ENCODE data around the gene UBAP1L.
"Not testable (repeated sequence)": the region's sequence is repeated elsewhere in the genome, so short reads cannot be mapped to it uniquely, and the experiment has no call there.

UBAP1L gene

DNA sequence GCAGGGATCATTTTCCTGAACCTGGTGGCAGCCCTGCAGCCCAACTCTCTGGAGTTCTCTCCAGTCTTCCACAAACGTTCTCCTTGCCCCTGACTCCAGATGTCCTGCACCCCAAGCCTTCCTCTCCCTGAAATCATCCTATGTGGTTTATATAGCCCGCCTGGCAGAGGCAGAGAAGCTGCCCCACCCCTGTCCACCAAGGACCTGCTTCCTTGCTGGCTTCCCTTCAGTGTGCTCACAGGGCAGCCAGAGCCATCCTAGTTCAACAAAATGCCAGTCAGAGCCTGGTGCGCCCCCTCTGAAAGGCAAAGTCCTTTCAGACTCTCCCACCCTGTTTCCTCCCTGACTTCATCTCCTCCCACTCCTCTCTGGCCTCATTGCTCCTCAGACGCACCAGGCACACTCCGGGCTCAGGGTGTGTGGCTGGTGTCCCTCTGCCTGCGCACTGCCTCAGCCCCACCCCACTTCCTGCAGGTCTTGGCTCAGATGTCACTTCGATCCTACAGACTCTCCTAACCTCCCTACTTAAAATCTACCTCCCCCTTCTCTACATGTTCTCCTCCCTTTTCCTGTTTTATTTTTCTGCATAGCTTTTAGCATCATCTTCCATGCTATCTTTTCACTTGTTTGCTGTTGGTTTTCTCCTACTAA is 32.6 kb downstream of the UBAP1L start:
- peak in 1 of 2 experiments; percentile 28 for DNase-seq

DNA sequence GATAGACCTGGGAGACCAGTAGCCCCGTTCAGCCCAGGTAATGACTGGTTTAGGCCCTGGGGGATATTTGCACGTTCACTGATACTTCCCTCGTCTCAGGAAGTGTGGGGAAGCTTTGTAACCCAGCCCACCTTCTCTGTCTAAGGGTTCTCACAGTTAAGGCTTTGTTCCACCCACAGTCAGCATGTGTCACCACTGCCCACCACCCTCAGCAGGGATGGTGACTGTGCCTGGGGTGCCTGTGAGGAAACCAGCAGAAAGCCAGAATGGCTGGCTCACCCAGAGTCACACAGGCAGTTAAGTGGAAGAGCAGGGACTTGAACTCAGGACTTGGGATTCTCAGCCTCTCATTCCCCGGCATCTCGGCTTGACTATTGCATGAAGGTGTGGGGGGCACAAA is 33.2 kb downstream of the UBAP1L start:
- DNase-seq = no peak

DNA sequence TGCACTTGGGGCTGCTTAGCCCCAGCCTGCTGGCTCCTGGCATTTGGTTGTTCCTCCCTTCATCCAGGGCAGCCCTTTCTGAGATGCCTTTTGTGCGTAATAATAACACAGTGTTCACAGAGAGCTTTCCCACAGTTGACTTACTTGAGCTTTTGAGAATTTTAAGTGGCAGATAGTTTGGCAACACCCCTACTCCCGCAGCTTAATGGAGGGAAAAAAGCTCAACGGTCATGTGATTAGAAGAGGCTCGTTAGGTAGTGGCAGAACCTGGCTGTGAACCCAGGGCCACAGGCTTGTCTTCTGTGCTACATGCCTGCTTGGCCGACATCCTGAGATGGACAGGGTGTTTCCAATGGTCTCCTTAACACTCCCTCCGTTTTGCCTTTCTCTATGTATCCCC is 33.7 kb downstream of the UBAP1L start:
- no peak for DNase-seq

DNA sequence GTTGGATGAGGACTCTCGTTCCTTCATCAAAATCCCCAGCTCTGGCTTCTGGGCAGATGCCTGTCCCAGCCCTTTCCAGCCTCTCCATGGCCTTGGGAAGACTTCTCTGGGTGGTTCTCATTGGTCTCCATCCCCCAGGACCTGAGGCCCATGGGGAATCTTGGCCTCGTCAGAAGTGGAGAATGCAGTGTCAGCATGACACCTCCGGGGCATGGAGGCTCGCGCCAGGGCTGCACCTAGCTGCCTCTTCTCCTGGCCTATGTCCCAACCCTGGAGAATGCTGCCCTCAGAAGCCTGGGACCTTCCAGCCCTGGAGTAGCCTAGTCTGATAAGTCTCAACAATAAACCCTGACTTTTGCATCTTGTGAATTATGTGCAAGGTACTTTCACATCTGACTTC is 35.4 kb downstream of the UBAP1L start:
- DNase-seq = no peak

DNA sequence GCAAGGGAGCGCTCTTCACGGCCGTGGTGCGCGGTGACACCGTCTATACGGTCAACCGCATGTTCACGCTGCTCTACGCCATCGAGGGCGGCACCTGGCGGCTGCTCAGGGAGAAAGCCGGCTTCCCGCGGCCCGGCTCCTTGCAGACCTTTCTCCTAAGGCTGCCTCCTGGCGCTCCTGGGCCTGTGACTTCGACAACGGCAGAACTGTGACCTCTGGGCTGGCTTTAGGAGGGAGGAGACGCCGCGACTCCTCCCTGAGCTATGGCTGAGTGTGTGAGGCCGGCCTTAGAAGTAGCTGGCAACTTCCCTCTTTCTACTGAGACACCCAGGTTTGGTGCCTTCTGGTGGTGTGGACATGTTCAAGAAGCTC is 37.0 kb downstream of the UBAP1L start:
- DNase-seq = no peak

DNA sequence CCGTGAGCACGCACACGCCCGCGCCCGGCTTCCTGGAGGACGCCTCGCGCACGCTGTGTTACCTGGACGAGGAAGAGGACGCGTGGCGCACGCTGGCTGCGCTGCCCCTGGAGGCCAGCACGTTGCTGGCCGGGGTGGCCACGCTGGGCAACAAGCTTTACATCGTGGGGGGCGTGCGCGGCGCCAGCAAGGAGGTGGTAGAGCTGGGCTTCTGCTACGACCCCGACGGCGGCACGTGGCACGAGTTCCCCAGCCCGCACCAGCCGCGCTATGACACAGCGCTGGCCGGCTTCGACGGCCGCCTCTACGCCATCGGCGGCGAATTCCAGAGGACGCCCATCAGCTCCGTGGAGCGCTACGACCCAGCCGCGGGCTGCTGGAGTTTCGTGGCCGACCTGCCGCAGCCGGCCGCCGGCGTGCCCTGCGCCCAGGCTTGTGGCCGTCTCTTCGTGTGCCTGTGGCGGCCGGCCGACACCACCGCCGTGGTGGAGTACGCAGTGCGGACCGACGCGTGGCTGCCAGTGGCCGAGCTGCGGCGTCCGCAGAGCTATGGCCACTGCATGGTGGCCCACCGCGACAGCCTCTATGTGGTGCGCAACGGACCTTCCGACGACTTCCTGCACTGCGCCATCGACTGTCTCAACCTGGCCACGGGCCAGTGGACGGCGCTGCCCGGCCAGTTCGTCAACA is 37.6 kb downstream of the UBAP1L start:
- no peak for DNase-seq

DNA sequence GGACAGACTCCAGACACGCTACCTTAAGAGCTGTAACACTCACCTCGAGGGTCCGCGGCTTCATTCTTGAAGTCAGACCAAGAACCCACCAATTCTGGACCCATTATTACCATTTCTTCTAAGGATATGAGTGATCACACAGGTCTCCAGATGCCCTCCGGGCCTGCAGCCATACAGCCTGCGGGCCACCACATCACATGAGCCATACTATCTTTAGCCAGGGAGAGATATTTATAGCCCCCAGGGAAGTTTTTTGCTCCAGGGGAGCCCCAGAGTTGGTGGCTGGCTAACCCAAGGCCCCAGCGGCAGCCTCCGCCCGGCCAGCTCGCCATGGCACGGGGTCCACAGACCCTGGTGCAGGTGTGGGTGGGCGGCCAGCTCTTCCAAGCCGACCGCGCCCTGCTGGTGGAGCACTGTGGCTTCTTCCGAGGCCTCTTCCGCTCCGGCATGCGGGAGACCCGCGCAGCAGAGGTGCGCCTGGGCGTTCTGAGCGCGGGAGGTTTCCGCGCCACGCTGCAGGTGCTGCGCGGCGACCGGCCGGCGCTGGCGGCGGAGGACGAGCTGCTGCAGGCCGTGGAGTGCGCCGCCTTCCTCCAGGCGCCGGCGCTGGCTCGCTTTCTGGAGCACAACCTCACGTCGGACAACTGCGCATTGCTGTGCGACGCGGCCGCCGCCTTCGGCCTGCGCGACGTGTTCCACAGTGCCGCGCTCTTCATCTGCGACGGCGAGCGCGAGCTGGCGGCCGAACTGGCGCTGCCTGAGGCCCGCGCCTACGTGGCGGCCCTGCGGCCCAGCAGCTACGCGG is 38.3 kb downstream of the UBAP1L start, which contains the start of gene KBTBD13:
Gene KBTBD13 (plus strand): TSS at position 261 of the 805 bp plus-strand sequence. CDS start 70 bp downstream, at position 331.
- DNase-seq = no peak

DNA sequence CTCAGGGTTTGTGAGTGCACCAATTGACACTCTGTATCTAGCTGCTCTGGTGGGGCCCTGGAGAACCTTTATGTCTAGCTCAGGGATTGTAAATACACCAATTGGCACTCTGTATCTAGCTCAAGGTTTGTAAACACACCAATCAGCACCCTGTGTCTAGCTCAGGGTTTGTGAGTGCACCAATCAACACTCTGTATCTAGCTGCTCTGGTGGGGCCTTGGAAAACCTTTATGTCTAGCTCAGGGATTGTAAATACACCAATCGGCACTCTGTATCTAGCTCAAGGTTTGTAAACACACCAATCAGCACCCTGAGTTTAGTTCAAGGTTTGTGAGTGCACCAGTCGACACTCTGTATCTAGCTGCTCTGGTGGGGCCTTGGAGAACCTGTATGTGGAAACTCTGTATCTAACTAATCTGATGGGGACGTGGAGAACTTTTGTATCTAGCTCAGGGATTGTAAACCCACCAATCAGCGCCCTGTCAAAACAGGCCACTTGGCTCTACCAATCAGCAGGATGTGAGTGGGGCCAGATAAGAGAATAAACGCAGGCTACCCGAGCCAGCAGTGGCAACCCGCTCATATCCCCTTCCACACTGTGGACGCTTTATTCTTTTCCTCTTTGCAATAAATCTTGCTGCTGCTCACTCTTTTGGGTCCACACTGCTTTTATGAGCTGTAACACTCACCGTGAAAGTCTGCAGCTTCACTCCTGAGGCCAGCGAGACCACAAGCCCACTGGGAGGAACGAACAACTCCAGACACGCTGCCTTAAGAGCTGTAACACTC is 39.2 kb downstream of the UBAP1L start:
- not testable (repeated sequence) for DNase-seq

DNA sequence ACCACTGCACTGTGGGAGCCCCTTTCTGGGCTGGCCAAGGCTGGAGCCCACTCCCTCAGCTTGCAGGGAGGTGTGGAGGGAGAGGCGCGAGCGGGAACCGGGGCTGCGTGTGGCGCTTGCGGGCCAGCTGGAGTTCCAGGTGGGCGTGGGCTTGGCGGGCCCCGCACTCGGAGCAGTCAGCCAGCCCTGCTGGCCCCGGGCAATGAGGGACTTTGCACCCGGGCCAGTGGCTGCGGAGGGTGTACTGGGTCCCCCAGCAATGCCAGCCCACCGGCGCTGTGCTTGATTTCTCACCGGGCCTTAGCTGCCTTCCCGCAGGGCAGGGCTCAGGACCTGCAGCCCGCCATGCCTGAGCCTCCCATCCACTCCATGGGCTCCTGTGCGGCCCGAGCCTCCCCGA is 40.1 kb downstream of the UBAP1L start:
- not testable (repeated sequence) for DNase-seq

DNA sequence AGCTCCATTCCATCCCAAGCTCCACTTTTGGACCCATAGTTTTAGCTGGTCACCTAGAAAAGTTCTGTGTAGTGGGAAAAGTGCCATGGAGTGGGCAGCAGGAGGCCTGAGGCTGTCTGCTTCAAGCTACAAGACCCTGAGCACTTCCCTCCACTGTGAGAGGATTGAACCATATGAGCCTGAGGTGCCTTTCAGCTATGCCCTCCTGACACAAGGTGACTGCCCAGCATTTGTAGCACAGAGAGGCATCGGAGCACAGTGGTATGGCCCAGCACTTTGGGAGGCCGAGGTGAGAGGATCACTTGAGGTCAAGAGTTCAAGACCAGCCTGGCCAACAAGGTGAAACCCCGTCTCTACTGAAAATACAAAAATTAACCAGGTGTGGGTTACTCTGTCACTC is 42.4 kb downstream of the UBAP1L start:
- no peak for DNase-seq

DNA sequence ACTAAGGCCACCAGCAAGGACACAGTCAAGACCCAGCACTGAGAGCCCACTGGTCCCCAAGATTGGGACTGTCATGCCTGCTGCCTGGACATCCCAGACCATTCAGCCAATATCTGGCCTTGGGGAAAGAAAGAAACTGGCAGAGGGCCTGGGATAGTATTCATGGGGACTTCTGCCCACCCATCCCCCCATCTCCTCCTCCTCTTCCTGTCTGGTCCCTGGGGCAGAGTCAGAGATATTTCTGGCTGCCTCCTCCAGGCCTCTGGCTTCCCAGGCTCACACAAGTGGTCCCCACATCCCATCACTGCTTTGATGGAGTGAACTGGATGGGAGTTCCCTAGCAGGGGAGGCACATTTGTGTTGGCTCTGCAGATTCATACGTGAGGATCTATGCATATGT is 43.0 kb downstream of the UBAP1L start:
- no peak for DNase-seq

DNA sequence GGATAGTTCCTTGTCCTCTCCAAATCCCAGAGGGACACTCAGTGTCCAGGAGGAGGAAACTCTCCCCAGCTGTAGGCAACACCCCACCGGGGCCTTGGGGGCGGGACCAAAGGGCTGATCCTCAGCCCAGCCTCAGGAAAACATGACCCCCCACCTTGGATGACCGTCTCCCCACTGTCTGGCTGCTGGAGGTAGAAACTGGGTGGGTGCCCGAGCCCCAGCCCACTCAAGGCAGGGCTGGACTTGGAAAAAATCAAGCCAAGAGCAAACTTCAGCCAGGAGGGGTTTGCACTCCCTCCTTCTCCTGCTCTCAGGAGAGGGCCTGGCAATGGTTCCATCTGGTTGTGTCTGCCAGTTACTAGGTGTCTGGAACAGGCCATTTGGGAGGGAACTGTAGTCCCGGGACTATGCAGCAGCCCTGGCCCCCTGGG is 43.6 kb downstream of the UBAP1L start:
- no peak for DNase-seq

DNA sequence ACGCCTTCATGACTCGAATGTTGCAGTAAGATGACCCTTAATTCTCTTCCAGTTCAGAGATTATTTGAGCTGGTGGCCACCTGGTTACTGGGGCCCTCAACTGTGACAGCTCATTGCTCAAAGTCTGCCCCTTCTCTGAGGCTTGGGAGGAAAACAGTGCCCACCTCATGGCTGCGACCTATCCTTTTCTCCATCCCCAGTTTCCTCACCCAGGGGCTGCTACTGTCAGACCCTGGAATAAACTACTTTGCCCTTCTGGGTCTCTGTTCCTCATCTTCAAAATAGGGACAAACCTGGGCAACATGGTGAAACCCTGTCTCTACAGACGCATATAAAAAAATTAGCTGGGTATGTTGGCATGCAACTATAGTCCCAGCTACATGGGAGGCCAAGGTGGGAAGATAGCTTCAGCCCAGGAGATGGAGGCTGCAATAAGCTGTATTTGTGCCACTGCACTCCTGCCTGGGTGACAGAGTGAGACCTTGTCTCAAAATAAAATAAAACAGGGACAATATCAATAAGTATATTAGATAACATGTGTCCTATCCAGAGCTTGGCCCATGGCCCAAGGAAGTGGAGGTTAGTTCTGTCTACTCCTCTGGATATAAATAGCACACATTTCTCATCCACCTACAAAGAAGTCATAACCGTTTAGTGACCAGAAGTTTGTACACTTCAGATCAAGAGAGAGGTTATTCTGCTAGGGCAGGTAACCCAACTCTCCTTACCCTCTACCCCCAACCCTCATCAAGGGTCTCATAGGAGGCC is 45.0 kb downstream of the UBAP1L start:
- DNase-seq = no peak

DNA sequence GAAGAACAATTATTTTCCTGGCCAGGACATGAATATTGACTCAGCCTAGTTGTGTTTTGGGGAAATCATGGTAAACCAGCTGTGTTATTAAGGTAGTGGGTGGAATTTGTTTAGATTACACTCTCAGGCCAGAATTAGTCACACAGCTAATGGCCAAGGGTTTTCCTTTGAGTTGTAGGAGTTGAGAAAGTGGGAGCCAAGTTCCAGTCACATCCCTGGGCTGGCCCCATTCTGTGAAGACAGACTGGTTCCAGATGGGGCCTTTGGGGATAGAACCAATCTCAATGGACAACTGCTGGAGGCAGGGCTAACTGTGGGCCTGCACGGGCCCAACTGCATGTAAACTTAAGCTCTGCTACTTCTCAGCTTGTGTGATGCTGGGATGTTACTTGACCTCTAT is 45.8 kb downstream of the UBAP1L start:
- no peak for DNase-seq

DNA sequence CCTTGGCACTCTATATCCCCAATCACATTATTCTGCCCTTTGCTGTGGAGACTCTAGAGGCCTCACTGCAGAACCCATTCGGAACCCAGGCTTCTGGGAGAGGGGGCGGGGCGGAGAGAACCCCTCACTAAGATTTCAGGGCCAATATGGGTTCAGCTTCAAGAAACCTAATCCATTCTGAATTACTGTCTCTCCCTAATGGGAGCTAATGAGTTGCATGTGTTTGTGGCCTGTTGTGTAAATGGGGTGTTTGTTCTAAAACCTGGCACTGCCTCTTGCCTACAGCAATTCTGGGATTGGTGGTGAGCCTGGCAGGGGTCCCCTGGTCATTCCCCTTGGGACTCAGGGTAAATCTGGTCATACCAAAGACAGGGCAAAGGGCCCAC is 46.6 kb downstream of the UBAP1L start:
- no peak for DNase-seq

DNA sequence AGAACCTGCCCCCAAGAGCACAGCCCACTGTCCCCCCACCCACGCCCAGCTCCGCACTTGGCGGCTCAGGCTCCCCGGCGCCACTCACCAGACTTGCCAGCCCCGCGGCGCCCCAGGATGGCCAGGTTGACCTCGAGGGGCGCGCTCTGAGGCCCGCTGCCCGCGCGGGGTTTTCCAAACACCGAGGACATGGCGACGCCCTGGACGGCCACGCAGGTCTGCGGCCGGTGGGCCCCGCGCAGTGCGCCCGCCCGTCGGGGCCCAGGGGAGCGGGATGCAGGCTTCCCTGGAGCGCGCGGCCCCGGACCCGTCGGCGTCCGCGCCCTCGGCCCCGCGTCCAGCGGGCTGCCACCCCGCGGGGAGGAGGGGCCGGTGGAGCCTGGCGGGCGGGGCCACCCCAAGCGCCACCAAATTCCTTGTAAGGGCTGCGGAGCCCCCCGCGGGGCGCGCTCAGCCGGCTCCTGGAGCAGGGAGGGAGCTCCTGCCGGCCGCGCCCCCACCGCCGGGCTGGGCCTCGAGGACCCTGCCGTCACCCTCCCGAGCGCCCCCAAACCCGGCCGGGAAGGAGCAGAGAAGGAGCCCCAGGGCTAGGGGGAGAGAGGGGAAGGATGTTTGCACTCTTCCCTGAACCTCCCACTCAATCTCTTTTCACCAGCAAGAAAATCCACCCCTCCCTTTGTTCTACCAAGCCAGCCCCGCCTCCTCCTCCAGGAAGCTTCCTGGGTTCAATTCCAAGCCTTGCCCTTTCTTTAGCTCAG is 47.2 kb downstream of the UBAP1L start, which contains the start of gene RASL12:
Gene RASL12 (minus strand): TSS at position 347 of the 758 bp plus-strand sequence. CDS start 156 bp downstream, at position 191.
- no peak for DNase-seq

DNA sequence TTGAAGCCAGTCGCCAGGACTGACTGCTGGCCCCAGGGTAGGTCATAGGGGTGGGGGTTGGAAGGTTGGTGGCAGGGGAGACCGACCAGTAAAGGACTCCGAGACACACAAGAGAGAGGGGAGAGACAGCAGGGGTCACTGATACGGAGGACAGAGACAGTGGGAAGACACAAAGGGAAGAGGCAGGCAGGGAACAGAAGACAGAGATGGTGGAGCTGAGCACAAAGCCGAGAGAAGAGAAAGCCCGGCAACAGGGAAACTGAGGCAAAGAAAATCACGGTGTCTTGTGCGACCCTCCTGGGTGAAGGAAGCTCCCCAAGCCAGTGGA is 47.7 kb downstream of the UBAP1L start:
- DNase-seq = no peak

DNA sequence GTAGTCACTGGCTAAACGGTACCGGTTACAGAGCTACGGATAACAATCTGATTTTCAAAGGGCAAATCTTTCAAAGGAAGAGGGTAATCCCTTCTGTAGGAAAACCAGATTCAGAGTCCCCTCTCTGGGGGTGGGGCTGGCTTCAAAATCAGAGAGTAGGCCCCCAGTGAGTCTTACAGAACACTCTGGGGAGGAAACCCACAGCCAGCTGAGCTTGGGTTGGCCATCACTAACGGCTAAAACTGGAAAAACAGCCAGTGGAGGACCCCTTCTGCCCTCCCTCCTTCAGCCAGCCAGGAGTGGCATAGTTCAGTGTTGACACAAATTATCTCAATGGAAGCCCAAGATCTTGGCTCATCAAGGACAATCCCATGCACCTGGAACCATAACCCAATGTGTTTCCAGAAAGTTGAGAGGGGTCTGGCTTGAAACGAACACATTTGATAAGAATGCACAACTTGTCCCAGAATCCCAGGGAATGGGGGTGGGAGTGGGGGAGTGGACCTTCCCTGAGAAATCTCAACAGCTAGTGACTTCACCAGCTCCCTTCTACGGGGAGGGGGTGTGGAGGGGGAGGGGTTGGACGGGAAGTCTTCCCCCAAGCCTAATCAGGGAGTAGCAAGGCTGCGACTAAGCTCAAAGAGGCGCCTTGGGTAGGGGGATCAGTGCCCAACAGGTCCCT is 48.2 kb downstream of the UBAP1L start:
- DNase-seq = no peak

DNA sequence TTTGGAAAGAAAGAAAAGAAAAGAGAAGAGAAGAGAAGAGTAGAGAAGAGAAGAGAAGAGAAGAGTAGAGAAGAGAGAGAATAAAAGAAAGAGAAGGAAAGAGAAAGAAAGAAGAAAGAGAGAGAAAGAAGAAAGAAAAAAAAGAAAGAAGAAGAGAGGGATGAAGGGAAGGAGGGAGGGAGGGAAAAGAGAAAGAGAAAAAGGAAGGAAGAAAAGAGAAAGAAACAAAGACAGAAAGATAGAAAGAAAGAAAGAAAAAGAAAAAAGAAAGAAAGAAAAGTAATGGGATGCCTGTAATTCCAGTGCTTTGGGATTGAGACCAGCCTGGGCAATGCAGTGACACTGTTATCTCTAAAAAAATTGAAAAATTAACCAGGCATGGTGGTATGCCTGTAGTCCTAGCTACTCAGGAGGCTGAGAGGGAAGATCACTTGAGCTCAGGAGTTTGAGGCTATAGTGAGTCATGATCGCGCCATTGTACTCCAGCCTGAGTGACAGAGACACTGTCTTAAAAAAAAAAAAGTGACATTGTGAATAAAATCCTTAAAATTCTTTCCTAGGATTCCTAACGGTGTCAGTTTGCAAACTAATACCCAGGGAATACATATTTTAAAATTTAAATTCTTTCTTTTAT is 48.9 kb downstream of the UBAP1L start:
- no peak for DNase-seq

DNA sequence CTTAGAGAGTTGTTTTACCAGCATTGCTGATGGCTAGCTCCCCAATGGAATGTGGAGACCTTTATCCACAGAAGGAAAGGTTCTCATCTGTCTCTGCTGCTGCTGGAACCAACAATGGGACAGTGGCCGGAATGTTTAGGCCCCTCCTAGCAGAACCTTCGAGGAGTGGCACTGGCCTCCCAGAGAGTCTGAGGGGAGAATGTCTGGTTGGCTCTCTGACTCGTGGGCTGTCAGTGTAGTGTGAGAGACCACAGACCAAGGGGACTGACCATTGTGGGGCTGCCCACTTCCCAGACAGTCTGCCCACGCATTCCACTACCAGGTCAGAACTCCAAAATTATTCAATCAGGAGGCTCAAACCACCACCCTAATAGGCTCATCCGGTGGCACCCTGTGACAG is 52.3 kb downstream of the UBAP1L start:
- DNase-seq = no peak

Measured in SHP77 (cell line).